Suprapubic skin (tissue), 4 donors: ENCODE data around the gene IRF6.

Source experiments
- CTCF ChIP-seq, 2 donors: fragments of 200-600 bp in 1 of 2; fragments of 450-650 bp in 1 of 2; sonication (generic) in 1 of 2; IDR thresholded peaks; one replicate each; pipeline ENCODE4 v1.5.1; 2016 to 2019; ENCODE audit warnings: antibody characterized with exemption in 2 of 2, mild to moderate bottlenecking in 1 of 2, moderate library complexity in 1 of 2
- EP300 ChIP-seq: sonication (generic); formaldehyde crosslinking; IDR thresholded peaks from one replicate; pipeline ENCODE4 v1.6.1; 2017; ENCODE audit warnings: antibody characterized with exemption
- POLR2A ChIP-seq, 2 donors: fragments of 450-650 bp; IDR thresholded peaks; one replicate each; pipeline ENCODE4 v1.6.1; 2017; ENCODE audit warnings: antibody characterized with exemption in 2 of 2, mild to moderate bottlenecking in 2 of 2, moderate library complexity in 2 of 2
- POLR2AphosphoS5 ChIP-seq, 3 donors: sonication (generic); formaldehyde crosslinking; IDR thresholded peaks; one replicate each; pipeline ENCODE4 v1.6.1; 2017; ENCODE audit warnings: antibody characterized with exemption in 3 of 3

GRCh38 chr1:209769971-209770370 lies 36.0 kb downstream of the IRF6 start:
- no peak for TF ChIP-seq POLR2AphosphoS5 (IDR thresholded peaks at IDR 0.05)
- no peak for TF ChIP-seq CTCF (IDR thresholded peaks at IDR 0.05)
- TF ChIP-seq EP300 = no peak
- TF ChIP-seq POLR2A (IDR thresholded peaks at IDR 0.05) = no peak
